ENCODE measurements around the gene GCN1.

DNA sequence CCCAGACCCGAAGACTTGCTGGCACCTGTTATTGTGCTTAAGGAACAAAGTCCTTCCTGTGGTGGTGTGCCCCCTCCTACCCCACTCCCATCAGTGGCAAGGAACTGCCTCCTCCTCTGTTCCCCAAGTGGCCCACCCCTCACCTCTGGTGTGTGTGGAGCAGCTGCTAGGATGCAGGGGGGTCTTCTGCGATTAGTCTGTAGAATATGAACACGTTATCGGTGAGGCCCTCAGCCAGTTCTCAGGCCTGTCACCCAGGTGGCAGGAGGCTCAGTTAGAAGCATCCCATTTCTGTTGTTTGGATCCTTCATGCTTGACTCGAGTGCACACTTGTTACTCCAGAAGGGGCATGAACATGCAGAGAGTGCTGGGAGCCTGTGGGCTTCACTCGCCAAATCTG lies 117.3 kb downstream of the GCN1 start:
- TF ChIP-seq POLR2AphosphoS5 (IDR thresholded peaks at IDR 0.05; ENCODE audit: borderline replicate concordance, low read depth, low read length) (no peak), EZH2 (IDR thresholded peaks at IDR 0.05) (no peak), FOXP2 (optimal IDR thresholded peaks at IDR 0.05; ENCODE audit: control extremely low read depth, extremely low read length, insufficient read depth) (no peak)

Data from SK-N-MC (cell line).